Central memory CD4-positive, alpha-beta T cell (primary cell): ENCODE data around the gene NUDT2.
"Not testable (repeated sequence)": the region's sequence is repeated elsewhere in the genome, so short reads cannot be mapped to it uniquely, and the experiment has no call there.

Experiments used
- DNase-seq: peaks from one replicate; pipeline ENCODE4 v3.0.0; 2022

NUDT2 gene

DNA sequence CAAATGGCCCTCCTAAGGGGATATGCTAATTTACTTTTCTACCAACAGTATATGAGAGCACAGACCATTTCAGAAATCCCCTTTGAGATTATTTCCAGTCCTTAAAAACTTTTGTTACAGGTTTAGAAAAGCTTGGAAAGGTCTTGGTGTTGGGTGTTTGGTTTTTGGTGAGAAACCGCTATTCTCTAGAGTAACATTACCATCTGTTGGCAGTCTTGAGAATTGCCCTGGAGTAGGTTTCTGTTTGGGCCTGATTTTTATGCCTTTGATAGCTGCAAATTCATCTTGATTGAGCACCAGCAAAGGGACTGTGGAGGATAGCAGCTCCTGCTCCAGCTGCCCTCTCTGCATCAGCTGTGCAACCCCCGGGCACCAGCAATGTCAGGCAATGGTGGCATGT, 8.0 kb downstream of the NUDT2 start:
- DNase-seq: no peak

DNA sequence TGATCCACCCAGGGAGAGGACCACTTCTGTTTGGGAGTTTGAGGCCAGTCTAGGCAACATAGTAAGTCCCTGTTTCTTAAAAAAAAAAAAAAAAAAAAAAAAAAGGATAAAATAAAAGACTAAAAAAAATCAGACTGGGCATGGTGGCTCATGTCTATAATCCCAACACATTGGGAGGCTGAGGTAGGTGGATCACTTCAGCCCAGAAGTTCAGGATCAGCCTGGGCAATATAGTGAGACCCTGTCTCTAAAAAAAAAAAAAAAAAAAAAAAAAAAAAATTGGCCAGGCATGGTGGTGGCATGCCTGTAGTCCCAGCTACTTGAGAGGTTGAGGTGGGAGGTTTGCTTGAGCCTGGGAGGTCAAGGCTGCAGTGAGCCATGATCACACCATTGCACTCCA, 8.7 kb downstream of the NUDT2 start:
- not testable (repeated sequence) for DNase-seq

DNA sequence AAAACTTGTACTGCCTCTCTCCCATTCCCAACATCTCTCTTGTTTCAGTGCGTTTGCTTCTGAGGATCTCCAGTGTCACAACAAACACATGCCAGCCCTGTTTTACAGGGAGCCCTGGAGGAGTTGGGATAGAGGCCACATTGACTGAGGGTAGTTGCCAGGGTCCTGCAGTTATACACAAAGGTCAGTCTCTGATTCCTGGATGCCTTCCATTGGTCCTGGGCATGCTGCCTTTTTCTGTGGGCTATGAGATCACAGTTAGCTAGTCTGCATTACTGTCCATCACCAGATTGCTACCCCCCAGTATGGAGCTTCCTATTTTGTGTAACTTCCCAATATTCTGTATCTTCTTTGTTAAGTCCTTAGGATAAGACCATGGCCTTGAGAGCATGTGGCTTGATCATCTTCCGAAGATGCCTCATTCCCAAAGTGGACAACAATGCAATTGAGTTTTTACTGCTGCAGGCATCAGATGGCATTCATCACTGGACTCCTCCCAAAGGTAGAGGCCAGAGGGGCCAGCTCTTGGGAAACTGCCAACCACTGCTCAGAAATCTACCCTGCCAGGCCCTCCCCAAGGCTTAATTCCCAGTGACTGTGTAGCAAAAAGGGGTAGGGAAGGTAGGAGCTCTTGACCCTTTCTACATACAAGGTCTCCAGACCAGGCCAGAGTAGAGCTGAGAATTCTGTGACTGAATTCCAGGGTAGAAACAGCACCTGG, 9.5 kb downstream of the NUDT2 start:
- DNase-seq: no peak

DNA sequence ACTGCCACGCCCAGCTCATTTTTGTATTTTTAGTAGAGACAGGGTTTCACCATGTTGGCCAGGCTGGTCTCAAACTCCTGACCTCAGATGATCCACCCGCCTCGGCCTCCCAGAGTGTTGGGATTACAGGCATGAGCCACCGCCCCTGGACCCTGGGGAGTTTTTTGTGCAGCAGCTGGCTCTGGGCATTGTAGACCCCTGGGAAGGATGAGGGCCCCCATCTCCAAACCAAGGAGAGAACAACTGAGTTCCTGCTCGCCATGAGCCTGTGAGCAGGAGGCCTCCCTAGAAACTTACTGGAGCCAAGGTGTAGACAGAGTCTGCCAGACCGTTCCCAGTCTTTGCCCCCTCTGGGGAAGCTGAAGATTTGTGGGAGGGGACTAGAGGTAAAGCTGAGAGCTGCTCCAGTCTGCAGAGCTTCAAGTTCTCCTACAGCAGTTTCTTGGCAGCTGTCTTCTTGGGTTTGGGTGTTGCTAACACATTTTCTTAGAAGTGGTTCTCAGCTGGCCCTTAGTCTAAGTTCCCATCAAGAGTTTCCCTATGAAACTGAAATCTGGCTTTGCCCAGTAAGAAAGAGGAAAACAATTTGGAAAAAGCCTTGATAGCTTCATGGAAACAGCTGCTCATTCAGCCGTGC, 12.4 kb downstream of the NUDT2 start:
- no peak for DNase-seq

GRCh38 chr9:34343090-34343489, 13.7 kb downstream of the NUDT2 start:
- DNase-seq: no peak

DNA sequence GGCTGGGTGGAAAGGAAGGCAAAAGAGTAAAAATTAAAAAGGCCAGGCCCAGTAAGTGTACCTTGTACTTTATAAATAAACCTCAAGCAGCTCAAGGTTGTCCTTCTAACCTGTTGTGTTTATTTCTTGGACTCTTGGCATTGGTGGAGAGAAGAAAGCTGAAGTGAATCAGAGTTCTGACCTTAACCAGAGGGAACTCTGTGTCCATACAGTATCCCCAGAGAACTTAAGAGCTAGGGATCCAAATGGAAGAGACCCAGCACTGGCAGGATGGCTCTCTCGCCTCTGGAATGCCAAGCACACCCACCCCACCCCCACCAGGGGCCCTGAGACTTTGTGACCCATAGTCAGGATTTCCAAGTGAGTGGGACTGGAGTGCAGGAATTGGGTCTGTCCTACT, 14.2 kb downstream of the NUDT2 start:
- DNase-seq: no peak

DNA sequence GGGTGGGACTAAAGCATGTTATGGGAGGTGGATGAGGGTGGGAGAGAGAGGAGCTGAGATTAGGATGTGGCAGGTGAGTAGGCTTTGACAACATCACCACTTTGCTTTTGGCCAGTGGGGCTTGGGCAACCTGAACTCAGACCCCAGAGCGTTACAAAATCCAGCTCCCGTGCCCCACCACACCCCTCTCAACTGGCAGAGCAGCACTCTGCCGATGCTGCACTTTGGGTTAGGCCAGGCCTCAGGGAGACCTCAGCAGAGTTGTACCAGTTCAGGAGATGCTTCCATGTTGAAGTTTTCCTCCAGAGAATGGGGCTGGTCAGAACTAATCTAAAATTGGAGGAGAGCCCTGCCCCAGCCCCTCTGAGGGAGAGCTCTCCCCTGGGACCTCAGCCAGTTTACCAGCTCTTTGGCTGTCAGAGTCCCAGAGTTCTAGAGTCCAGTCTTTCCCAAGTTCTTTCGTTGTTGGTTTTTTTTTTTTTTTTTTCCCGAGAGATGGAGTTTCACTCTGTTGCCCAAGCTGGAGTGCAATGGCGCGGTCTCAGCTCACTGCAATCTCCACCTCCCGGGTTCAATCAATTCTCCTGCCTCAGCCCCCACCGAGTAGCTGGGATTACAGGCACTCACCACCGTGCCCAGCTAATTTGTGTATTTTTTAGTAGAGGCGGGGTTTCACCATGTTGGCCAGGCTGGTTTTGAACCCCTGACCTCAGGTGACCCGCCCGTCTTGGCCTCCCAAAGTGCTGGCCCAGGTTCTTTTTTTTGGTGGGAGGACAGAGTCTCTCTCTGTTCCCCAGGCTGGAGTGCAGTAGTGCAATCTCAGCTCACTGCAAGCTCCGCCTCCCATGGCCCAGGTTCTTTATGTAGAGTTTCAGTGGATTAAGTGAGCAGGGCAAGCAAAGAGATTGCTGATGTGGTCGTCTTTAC, 17.8 kb downstream of the NUDT2 start:
- DNase-seq: no peak

- DNase-seq: no peak
These were observed 18.4 kb downstream of the NUDT2 start for GRCh38 chr9:34347800-34348158.

DNA sequence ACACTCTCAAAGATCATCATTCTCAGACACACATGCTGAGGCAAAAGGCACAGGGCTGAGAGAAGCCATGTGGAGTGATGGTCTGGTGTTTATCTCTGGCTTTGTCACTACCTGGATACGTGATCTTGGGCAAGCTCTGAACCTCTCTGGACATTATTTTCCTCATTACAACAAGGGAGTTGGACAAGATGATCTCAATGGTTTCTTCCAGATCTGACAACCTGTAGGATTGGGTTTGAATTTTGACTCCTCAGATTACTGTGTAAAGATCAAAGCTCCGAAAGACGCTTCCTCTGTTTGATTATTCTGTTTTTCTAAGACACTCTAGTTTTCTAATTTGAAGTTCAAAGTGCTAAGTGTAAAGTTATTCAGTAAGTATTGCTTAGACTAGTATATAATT, 20.0 kb downstream of the NUDT2 start:
- no peak for DNase-seq

GRCh38 chr9:34352122-34352652, 22.8 kb downstream of the NUDT2 start:
- DNase-seq: not testable (repeated sequence)

DNA sequence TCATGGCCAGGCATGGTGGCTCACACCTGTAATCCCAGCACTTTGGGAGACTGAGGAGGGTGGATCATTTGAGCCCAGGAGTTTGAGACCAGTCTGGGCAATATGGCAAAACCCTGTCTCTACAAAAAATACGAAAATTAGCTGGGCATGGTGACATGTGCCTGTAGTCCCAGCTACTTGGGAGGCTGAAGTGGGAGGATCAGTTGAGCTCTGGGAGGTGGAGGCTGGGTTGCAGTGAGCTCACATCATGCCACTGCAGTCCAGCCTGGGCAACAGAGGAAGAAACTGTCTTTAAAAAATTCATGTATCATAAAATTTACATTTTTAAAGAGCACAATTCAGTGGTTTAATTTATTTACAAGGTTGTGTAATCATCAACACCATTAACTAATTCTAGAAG, 23.6 kb downstream of the NUDT2 start:
- not testable (repeated sequence) for DNase-seq

- no peak for DNase-seq
These were observed 33.3 kb downstream of the NUDT2 start for GRCh38 chr9:34362614-34363214.

DNA sequence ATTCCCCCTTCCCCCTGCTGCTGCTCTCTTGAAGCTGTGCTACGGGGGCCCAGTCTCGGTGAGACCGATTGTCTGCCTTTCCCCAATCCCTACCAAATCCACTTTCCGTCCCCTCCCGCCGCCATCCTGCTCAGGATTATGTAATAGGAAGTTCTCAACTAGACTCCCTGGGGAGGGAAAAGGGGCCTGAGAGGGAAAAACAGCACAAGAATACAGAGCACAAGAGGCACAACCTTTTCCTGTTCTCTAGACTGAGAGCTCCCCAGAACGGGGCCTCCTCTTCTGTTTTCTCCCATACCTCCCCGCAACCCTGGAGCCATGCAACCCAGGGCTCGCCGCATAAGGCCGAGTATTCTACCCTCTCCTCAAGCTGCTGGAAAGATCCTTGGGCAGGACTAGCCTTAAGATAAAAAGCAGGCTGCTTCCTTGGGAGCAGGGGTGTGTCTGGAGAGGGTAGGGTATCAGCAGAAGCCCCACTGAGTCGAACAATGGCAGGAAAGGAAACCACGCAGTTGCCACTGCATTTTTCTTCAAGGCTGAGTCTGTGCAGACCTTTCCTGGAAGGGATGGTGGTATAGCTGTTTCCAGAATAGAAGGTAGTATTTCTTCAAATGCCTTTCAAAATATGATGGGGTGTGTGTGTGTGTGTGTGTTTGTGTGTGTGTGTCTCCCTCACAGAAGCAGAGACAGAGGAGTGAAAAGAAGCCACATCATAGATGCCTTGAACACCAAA, 34.4 kb downstream of the NUDT2 start:
- no peak for DNase-seq

- DNase-seq: no peak
These were observed 35.9 kb downstream of the NUDT2 start for GRCh38 chr9:34365282-34365681.

- no peak for DNase-seq
These were observed 37.0 kb downstream of the NUDT2 start for GRCh38 chr9:34366365-34366764.

GRCh38 chr9:34367751-34368410, 38.5 kb downstream of the NUDT2 start:
- DNase-seq: not testable (repeated sequence)

- DNase-seq: not testable (repeated sequence)
These were observed 39.4 kb downstream of the NUDT2 start for GRCh38 chr9:34368796-34369195.

DNA sequence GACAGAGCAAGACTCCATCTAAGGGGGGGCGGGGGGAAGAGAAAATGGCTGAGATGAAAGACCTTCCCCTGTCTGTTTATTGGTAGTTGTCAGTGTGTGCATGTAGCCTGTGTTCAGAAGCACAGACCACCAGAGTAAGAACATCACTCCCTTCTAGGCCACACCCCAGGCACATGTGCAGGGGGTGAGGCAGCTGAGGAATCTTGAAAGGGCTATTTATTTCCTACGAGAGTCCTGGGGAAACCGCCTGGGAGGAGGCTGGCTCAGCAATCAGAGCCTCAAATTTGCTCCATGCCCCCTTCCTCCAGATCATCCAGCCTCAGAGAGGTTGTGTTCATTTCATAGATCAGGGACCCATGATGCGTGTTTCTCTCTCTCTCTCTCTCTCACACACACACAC, 40.3 kb downstream of the NUDT2 start:
- no peak for DNase-seq

DNA sequence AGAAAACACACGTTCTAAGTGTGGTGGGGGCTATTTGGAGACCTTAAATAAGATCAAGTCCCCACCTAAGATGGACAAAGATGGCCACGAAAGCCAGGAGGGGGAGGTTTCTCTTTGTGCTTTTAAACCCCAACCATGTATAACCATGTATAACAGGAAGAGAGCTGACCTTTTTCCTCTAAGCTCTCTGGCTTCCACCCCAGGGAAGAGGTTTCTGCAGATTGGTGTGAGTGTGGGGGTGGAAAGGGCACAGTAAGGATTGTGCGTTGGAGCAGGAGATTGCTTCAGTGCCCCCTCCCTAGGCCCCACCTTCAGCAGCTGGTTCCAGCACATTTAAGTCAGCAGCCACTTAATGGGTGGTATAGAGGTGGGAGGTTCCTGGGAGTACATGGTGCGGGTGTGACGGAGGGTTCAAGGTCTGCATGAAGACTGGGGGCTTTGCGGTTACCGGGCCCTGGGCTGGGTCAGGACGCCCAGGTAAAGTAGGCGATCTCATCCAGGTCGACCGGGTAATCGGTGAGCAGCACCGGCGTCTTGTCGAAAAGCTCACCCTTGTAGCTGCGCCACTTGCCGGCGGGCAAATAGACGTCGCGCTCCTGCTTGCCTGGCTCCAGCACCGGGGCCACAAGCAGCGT, 41.1 kb downstream of the NUDT2 start:
- no peak for DNase-seq

GRCh38 chr9:34370970-34371880, 41.9 kb downstream of the NUDT2 start:
- no peak for DNase-seq
